Endothelial cell of umbilical vein (primary cell): Measurements from ENCODE around the gene TMEM269.

ENCODE experiments used
- GATA2 ChIP-seq: IDR thresholded peaks from 2 replicates; pipeline ENCODE4 v1.7.0; 2011; ENCODE audit warnings: low read depth, mild to moderate bottlenecking, moderate library complexity, mixed read lengths, low read length; ENCODE audit not compliant: insufficient read length, insufficient read depth
- JUN ChIP-seq: IDR thresholded peaks from 2 replicates; pipeline ENCODE4 v1.6.1; 2011; ENCODE audit warnings: borderline replicate concordance, low read depth; ENCODE audit not compliant: insufficient read length, insufficient read depth
- POLR2A ChIP-seq: IDR thresholded peaks from 2 replicates; pipeline ENCODE4 v1.6.1; 2012; ENCODE audit warnings: low read depth, mild to moderate bottlenecking, control low read depth, low read length
- POLR2AphosphoS5 ChIP-seq: IDR thresholded peaks from 2 replicates; pipeline ENCODE4 v1.6.1; 2012; ENCODE audit warnings: low read depth, mild to moderate bottlenecking, control low read depth, low read length, moderate library complexity; ENCODE audit not compliant: insufficient read depth
- TF ChIP-seq, protein P1 (sequence below), 2 donors: IDR thresholded peaks; 1 replicate in 1 of 2; 2 replicates in 1 of 2; pipeline ENCODE4 v1.5.1; 2011; ENCODE audit warnings: low read length in 2 of 2, mild to moderate bottlenecking in 2 of 2, moderate library complexity in 2 of 2, control low read depth in 1 of 2, inconsistent platforms in 1 of 2, low read depth in 1 of 2; ENCODE audit not compliant: insufficient read depth in 1 of 2; ENCODE audit errors: extremely low read depth in 1 of 2

DNA sequence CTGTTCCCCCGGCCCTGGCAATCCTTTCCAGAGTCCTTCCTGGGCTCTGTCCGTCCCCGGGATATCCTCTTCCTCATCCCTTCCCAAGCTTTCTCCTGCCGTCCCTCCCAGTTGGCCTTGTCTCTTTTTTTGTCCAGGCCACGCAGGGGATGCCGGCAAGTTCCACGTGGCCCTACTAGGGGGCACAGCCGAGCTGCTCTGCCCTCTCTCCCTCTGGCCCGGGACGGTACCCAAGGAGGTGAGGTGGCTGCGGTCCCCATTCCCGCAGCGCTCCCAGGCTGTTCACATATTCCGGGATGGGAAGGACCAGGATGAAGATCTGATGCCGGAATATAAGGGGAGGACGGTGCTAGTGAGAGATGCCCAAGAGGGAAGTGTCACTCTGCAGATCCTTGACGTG is 45.8 kb downstream of the TMEM269 start:
- TF ChIP-seq, protein P1, sequence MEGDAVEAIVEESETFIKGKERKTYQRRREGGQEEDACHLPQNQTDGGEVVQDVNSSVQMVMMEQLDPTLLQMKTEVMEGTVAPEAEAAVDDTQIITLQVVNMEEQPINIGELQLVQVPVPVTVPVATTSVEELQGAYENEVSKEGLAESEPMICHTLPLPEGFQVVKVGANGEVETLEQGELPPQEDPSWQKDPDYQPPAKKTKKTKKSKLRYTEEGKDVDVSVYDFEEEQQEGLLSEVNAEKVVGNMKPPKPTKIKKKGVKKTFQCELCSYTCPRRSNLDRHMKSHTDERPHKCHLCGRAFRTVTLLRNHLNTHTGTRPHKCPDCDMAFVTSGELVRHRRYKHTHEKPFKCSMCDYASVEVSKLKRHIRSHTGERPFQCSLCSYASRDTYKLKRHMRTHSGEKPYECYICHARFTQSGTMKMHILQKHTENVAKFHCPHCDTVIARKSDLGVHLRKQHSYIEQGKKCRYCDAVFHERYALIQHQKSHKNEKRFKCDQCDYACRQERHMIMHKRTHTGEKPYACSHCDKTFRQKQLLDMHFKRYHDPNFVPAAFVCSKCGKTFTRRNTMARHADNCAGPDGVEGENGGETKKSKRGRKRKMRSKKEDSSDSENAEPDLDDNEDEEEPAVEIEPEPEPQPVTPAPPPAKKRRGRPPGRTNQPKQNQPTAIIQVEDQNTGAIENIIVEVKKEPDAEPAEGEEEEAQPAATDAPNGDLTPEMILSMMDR (IDR thresholded peaks at IDR 0.05; ENCODE audit: extremely low read depth in 1 of 2, insufficient read depth in 1 of 2, low read depth in 1 of 2, low read length in 2 of 2): no peak
- TF ChIP-seq POLR2A: no peak
- TF ChIP-seq JUN: no peak
- TF ChIP-seq POLR2AphosphoS5: no peak
- TF ChIP-seq GATA2: no peak
